A549 (cell line): ENCODE measurements around the gene HEXIM2. TPM values are rescaled to one million over a fixed set of nuclear protein-coding genes. Genes with fewer than 3 reads are reported as not detected.
A peak's percentile ranks its signal among the peaks of the same experiment; 100 is the strongest.

Experiments
- ATAC-seq, 2 experiments: fragments of 200-7000 bp in 1 of 2; fragments of >200 bp in 1 of 2; cut with Nextera tagmentation in 1 of 2; cut with Tn5 transposase in 1 of 2; 3 replicates each; pipeline versions ENCODE4 v1.8.0 to v1.9.1; 2018 to 2020; ENCODE audit warnings: mild to moderate bottlenecking in 1 of 2, moderate library complexity in 1 of 2
- CTCF ChIA-PET: fragments of 300-600 bp; sonication (Branson Sonifier 250); formaldehyde crosslinking; extraction: SDS; loops from one replicate; lab custom pipeline; 2021; ENCODE audit warnings: antibody characterized with exemption, inconsistent platforms; lab: Yijun Ruan, JAX
- POLR2A ChIA-PET: fragments of 350-600 bp; formaldehyde crosslinking; extraction: SDS; loops from one replicate; lab custom pipeline; 2021; ENCODE audit warnings: antibody characterized with exemption, inconsistent platforms; lab: Yijun Ruan, JAX
- DNase-seq, 2 experiments: peaks; one replicate each; pipeline versions ENCODE4 v3.0.0 to v3.0.0-alpha.2; 2011 to 2016; ENCODE audit warnings: low read depth in 1 of 2, low spot score in 1 of 2
- FAIRE-seq: peaks from 2 replicates; lab custom pipeline; 2011; peaks lifted over from hg19 to GRCh38; lab: Jason Lieb, UNC
- H3K27ac ChIP-seq, 2 experiments: fragments of >200 bp; sonication (Bioruptor Twin); formaldehyde crosslinking; 3 replicates each; pipeline ENCODE4 v1.5.1; 2016 to 2017
- H3K4me1 ChIP-seq: fragments of >200 bp; sonication (Bioruptor Twin); formaldehyde crosslinking; 3 replicates; pipeline ENCODE4 v1.6.1; 2016
- H3K4me2 ChIP-seq: fragments of >200 bp; sonication (Bioruptor Twin); formaldehyde crosslinking; 3 replicates; pipeline ENCODE4 v1.6.1; 2016
- H3K4me3 ChIP-seq: fragments of >200 bp; sonication (Bioruptor Twin); formaldehyde crosslinking; 3 replicates; pipeline ENCODE4 v1.5.1; 2016
- H3K9me3 ChIP-seq: fragments of >200 bp; sonication (Bioruptor Twin); formaldehyde crosslinking; 3 replicates; pipeline ENCODE4 v1.6.1; 2016
- BCL3 ChIP-seq: fragments of >200 bp; sonication (Bioruptor Twin); formaldehyde crosslinking; IDR thresholded peaks from 3 replicates; pipeline ENCODE4 v1.6.1; 2016
- BHLHE40 ChIP-seq: IDR thresholded peaks from 2 replicates; pipeline ENCODE4 v1.6.1; 2012; ENCODE audit warnings: low read depth, low read length, inconsistent platforms
- CEBPB ChIP-seq, 2 experiments: fragments of >200 bp in 1 of 2; sonication (Bioruptor Twin) in 1 of 2; formaldehyde crosslinking in 1 of 2; IDR thresholded peaks; 2 replicates each; pipeline ENCODE4 v1.6.1; 2012 to 2016
- E2F6 ChIP-seq: IDR thresholded peaks from 2 replicates; pipeline ENCODE4 v1.6.1; 2012; ENCODE audit warnings: low read depth, borderline replicate concordance
- EHMT2 ChIP-seq: fragments of 200-600 bp; sonication (generic); IDR thresholded peaks from 2 replicates; pipeline ENCODE4 v1.6.1; 2016; ENCODE audit warnings: antibody characterized with exemption, low read depth, mild to moderate bottlenecking, moderate library complexity
- ELK1 ChIP-seq: fragments of 150-350 bp; IDR thresholded peaks from 2 replicates; pipeline ENCODE4 v1.6.1; 2014; ENCODE audit warnings: low read depth, mild to moderate bottlenecking, low read length
- FOSL2 ChIP-seq, 2 experiments: fragments of 450-650 bp in 1 of 2; fragments of >200 bp in 1 of 2; sonication (Bioruptor Twin) in 1 of 2; formaldehyde crosslinking; IDR thresholded peaks; 2 replicates each; pipeline versions ENCODE4 v1.5.0 to v1.6.1; 2016 to 2020; ENCODE audit warnings: mild to moderate bottlenecking in 1 of 2, moderate library complexity in 1 of 2
- GATA3 ChIP-seq: IDR thresholded peaks from 2 replicates; pipeline ENCODE4 v1.6.1; 2012; ENCODE audit warnings: borderline replicate concordance
- HDAC2 ChIP-seq: fragments of 200-600 bp; sonication (generic); IDR thresholded peaks from 2 replicates; pipeline ENCODE4 v1.6.1; 2016
- HES2 ChIP-seq: fragments of >200 bp; sonication (Bioruptor Twin); formaldehyde crosslinking; IDR thresholded peaks from 2 replicates; pipeline ENCODE4 v1.6.1; 2016
- HEYL ChIP-seq: fragments of 250-450 bp; sonication (Bioruptor Pico); IDR thresholded peaks from 2 replicates; pipeline ENCODE4 v1.8.0; 2021; ENCODE audit warnings: mild to moderate bottlenecking, moderate library complexity
- HOXB13 ChIP-seq: fragments of 250-450 bp; sonication (Bioruptor Pico); IDR thresholded peaks from 2 replicates; pipeline ENCODE4 v1.5.0; 2020; ENCODE audit warnings: low read depth, mild to moderate bottlenecking, moderate library complexity
- HOXB5 ChIP-seq: fragments of 250-450 bp; sonication (Bioruptor Pico); IDR thresholded peaks from 2 replicates; pipeline ENCODE4 v1.5.0; 2020; ENCODE audit warnings: mild to moderate bottlenecking, moderate library complexity
- JUN ChIP-seq, 2 experiments: fragments of >200 bp; sonication (Bioruptor Twin); formaldehyde crosslinking; IDR thresholded peaks; 2 replicates in 1 of 2; 3 replicates in 1 of 2; pipeline ENCODE4 v1.6.1; 2016 to 2017
- JUNB ChIP-seq: fragments of >200 bp; sonication (Bioruptor Twin); formaldehyde crosslinking; IDR thresholded peaks from 2 replicates; pipeline ENCODE4 v1.6.1; 2016
- MYC ChIP-seq: IDR thresholded peaks from 2 replicates; pipeline ENCODE4 v1.6.1; 2012; ENCODE audit warnings: mild to moderate bottlenecking, inconsistent platforms, low read length, improper control_type of control experiment, borderline replicate concordance
- NR3C1 ChIP-seq: fragments of >200 bp; sonication (Bioruptor Twin); formaldehyde crosslinking; IDR thresholded peaks from 3 replicates; pipeline ENCODE4 v1.6.1; 2017
- POLR2A ChIP-seq: IDR thresholded peaks from 2 replicates; pipeline ENCODE4 v1.6.1; 2012; ENCODE audit warnings: mild to moderate bottlenecking, low read length
- RARB ChIP-seq: fragments of 250-450 bp; sonication (Bioruptor Pico); IDR thresholded peaks from 2 replicates; pipeline ENCODE4 v1.8.0; 2021; ENCODE audit warnings: mild to moderate bottlenecking, moderate library complexity
- RCOR1 ChIP-seq: fragments of 150-350 bp; IDR thresholded peaks from 2 replicates; pipeline ENCODE4 v1.6.1; 2014; ENCODE audit warnings: antibody characterized with exemption, low read length, low read depth
- REST ChIP-seq: fragments of 200-600 bp; sonication (generic); IDR thresholded peaks from 2 replicates; pipeline ENCODE4 v1.6.1; 2016; ENCODE audit warnings: antibody characterized with exemption, mild to moderate bottlenecking, moderate library complexity
- SREBF2 ChIP-seq: fragments of 450-650 bp; IDR thresholded peaks from 2 replicates; pipeline ENCODE4 v1.6.1; 2014; ENCODE audit warnings: mild to moderate bottlenecking, moderate library complexity
- USF2 ChIP-seq: fragments of 450-650 bp; IDR thresholded peaks from 2 replicates; pipeline ENCODE4 v1.6.1; 2014; ENCODE audit warnings: antibody characterized with exemption
- ZFP36 ChIP-seq: fragments of 450-650 bp; IDR thresholded peaks from 2 replicates; pipeline ENCODE4 v1.6.1; 2014; ENCODE audit warnings: borderline replicate concordance; ENCODE audit not compliant: partially characterized antibody
- ZNF302 ChIP-seq: fragments of 250-450 bp; sonication (Bioruptor Pico); IDR thresholded peaks from 2 replicates; pipeline ENCODE4 v1.9.0; 2021; ENCODE audit warnings: inconsistent platforms, mild to moderate bottlenecking, moderate library complexity
- ZSCAN20 ChIP-seq: fragments of 250-450 bp; sonication (Bioruptor Pico); IDR thresholded peaks from 2 replicates; pipeline ENCODE4 v1.8.0; 2022; ENCODE audit warnings: mild to moderate bottlenecking, moderate library complexity
- WGBS: methylation state at CpG from one replicate; pipeline ENCODE4 v1.1.6; 2017; ENCODE audit errors: missing lambda C conversion rate; 5-methylcytosine and 5-hydroxymethylcytosine counted together
- polyA plus RNA-seq, 4 experiments: library from polyadenylated mRNA; depleted of rRNA in 3 of 4; stranded (reverse); fragments of >200 nt; fragmentation: RNase III in 1 of 4; extraction: RNeasy Plus Mini Kit Qiagen cat#74134 plus additional on column Dnase treatment in 1 of 4; gene quantifications; 2 replicates in 3 of 4; 3 replicates in 1 of 4; pipeline ENCODE4 v1.2.3, GENCODE V29; 2011 to 2017

Gene HEXIM2
- polyA plus RNA-seq, 2 of the 4 experiments (the other 2 are of a cell fraction), result 15.5 to 23.1 TPM

GRCh38 chr17:45127548-45128300, 34.0 kb upstream of the HEXIM2 start (continued):
- no peak for TF ChIP-seq ELK1
- no peak; the same call in 1 of the 2 replicates for TF ChIP-seq E2F6
- no peak for TF ChIP-seq EHMT2
- TF ChIP-seq CEBPB (IDR thresholded peaks at IDR 0.05), result no peak
- no peak for TF ChIP-seq NR3C1
- no peak for TF ChIP-seq REST
- TF ChIP-seq JUNB, result no peak
- 0 out of 2 replicates have a peak, but pooled peaks have one; percentile 15 for TF ChIP-seq HEYL
- TF ChIP-seq BCL3, result no peak
- peak in 1 of 2 experiments; percentile 74; a peak in 3 of 5 replicates for TF ChIP-seq JUN (IDR thresholded peaks at IDR 0.05)
- TF ChIP-seq HOXB13 (CRISPR knock-in tag), result no peak; the same call in 1 of the 2 replicates
- TF ChIP-seq SREBF2, result no peak
- TF ChIP-seq MYC, result no peak
- TF ChIP-seq BHLHE40, result no peak
- TF ChIP-seq GATA3, result peak; percentile 78
- no peak for TF ChIP-seq RCOR1
- TF ChIP-seq ZFP36, result no peak
- no peak for TF ChIP-seq USF2
- no peak for TF ChIP-seq RARB
- TF ChIP-seq FOSL2 (IDR thresholded peaks at IDR 0.05), result no peak
- no peak for TF ChIP-seq FOSL2 (CRISPR knock-in tag; IDR thresholded peaks at IDR 0.05)
- TF ChIP-seq, all 56 proteins: peak for 8

GRCh38 chr17:45128331-45128730, 33.3 kb upstream of the HEXIM2 start:
- FAIRE-seq (no peak), ATAC-seq (no peak), DNase-seq (no peak)
- ChIA-PET POLR2A (interaction anchor here (2.3 kb wide), 1 partner anchor 67 kb away, joined by 8 read pairs; the partner anchor contains the start of gene NMT1), CTCF (interaction anchor here (1.0 to 20.1 kb wide), 10 partner anchors 12 to 217 kb away, joined by 3 to 742 read pairs (median 105); partner anchors contain the start of genes HEXIM1 and HEXIM2)
- Histone ChIP-seq H3K4me3 (peak overlapping the region; percentile 98; the same call in 2 of the 3 replicates), H3K4me1 (peaks cover 77% of the 10 kb centered on the region), H3K4me2 (peak overlapping the region; percentile 90), H3K27ac (peak overlapping the region; percentile 95 to 99), H3K9me3 (no peaks in the 10 kb centered on the region)
- TF ChIP-seq HDAC2 (no peak), ZSCAN20 (CRISPR knock-in tag) (no peak), POLR2A (0 out of 2 replicates have a peak, but pooled peaks have one; percentile 2), RARB (no peak), HES2 (no peak), HOXB13 (CRISPR knock-in tag) (peak; percentile 60; the same call in 1 of the 2 replicates), ZNF302 (0 out of 2 replicates have a peak, but pooled peaks have one; percentile 28), HOXB5 (CRISPR knock-in tag) (0 out of 2 replicates have a peak, but pooled peaks have one; percentile 49)
- 50% methylated on average over 5 of the region's 5 CpGs for WGBS
